Measurements from ENCODE around the gene DOCK10.

- no peak for TF ChIP-seq CTCF (IDR thresholded peaks at IDR 0.05)
- no peak for TF ChIP-seq POLR2A (IDR thresholded peaks at IDR 0.05)
These were observed 93.4 kb downstream of the DOCK10 start for GRCh38 chr2:224948859-224949258.

Data from uterus (tissue), 2 donors.